Astrocyte of the spinal cord (primary cell): ENCODE measurements around the gene KDM1A.

Experiments
- DNase-seq: peaks from one replicate; pipeline ENCODE4 v3.0.0; 2011; ENCODE audit warnings: low read depth, low spot score
- H3K4me3 ChIP-seq: 2 replicates; pipeline ENCODE4 v1.5.1; 2011; ENCODE audit warnings: low read depth, mild to moderate bottlenecking, low read length, moderate library complexity
- CTCF ChIP-seq: IDR thresholded peaks from 2 replicates; pipeline ENCODE4 v1.5.1; 2012; ENCODE audit warnings: low read depth, mild to moderate bottlenecking, low read length, inconsistent platforms
- in situ Hi-C: cut with HindIII; loops from 2 replicates; pipeline ENCODE4 v1.10.0; 2017; ENCODE audit warnings: low sequenced_read_pairs

The KDM1A gene

DNA sequence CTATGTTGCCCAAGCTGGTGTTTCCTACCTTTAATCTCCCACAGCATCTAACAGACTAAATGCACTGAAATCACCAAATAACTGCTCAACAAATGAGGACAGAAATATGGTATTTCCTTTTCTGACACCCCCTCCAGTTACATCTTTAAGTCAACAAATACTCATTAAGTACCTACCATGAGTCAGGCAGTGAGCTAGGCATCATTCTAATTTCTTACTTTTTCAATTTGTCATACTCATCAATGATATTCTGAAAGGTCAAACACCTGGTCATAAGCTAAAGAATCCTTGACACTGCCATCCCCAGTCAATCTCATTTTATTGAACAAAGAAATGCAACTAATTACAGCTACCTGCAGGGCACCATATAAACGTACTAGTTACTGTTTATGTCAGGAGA lies 112.8 kb downstream of the KDM1A start:
- in situ Hi-C loops = no loop called here
- no peak overlapping the region for H3K4me3 ChIP-seq
- DNase-seq = no peak
- TF ChIP-seq CTCF = no peak
